ENCODE results near the gene GNA12. TPM values are rescaled to one million over a fixed set of nuclear protein-coding genes. Genes with fewer than 3 reads are reported as not detected.

The GNA12 gene
- polyA plus RNA-seq: 10 to 100 TPM in 2 of 4 donors, 1 to 10 TPM in 2; 3.4 to 27.2 (median 14.5) TPM
- long read RNA-seq, donor 1, full-length matches to known transcripts: 16 of 16 reads
- long read RNA-seq, donor 1, partial matches to known transcripts: 0 of 16 reads
- long read RNA-seq, donor 1, other reads (novel, unspliced or antisense): 0 of 16 reads
- long read RNA-seq, donor 2, full-length matches to known transcripts: 5 of 5 reads
- long read RNA-seq, donor 2, partial matches to known transcripts: 0 of 5 reads
- long read RNA-seq, donor 2, other reads (novel, unspliced or antisense): 0 of 5 reads
- long read RNA-seq, donor 3, full-length matches to known transcripts: 3 of 3 reads
- long read RNA-seq, donor 3, partial matches to known transcripts: 0 of 3 reads
- long read RNA-seq, donor 3, other reads (novel, unspliced or antisense): 0 of 3 reads
- long read RNA-seq, donor 4, full-length matches to known transcripts: 1 of 1 reads
- long read RNA-seq, donor 4, partial matches to known transcripts: 0 of 1 reads
- long read RNA-seq, donor 4, other reads (novel, unspliced or antisense): 0 of 1 reads
- long read RNA-seq, donor 5, full-length matches to known transcripts: 4 of 4 reads
- long read RNA-seq, donor 5, partial matches to known transcripts: 0 of 4 reads
- long read RNA-seq, donor 5, other reads (novel, unspliced or antisense): 0 of 4 reads
- long read RNA-seq, donor 6, full-length matches to known transcripts: 10 of 10 reads
- long read RNA-seq, donor 6, partial matches to known transcripts: 0 of 10 reads
- long read RNA-seq, donor 6, other reads (novel, unspliced or antisense): 0 of 10 reads
- long read RNA-seq, donor 7, full-length matches to known transcripts: 18 of 18 reads
- long read RNA-seq, donor 7, partial matches to known transcripts: 0 of 18 reads
- long read RNA-seq, donor 7, other reads (novel, unspliced or antisense): 0 of 18 reads
- long read RNA-seq, donor 8, full-length matches to known transcripts: 2 of 2 reads
- long read RNA-seq, donor 8, partial matches to known transcripts: 0 of 2 reads
- long read RNA-seq, donor 8, other reads (novel, unspliced or antisense): 0 of 2 reads
- long read RNA-seq, donor 9, full-length matches to known transcripts: 1 of 1 reads
- long read RNA-seq, donor 9, partial matches to known transcripts: 0 of 1 reads
- long read RNA-seq, donor 9, other reads (novel, unspliced or antisense): 0 of 1 reads
- long read RNA-seq, donor 10, full-length matches to known transcripts: 7 of 7 reads
- long read RNA-seq, donor 10, partial matches to known transcripts: 0 of 7 reads
- long read RNA-seq, donor 10, other reads (novel, unspliced or antisense): 0 of 7 reads

- peaks cover 2 to 25% (median 7%) of the 10 kb centered on the region in 3 donors for H3K4me1 ChIP-seq (ENCODE audit: control insufficient read depth in 3 of 3, insufficient read depth in 2 of 3, low read depth in 1 of 3, low read length in 2 of 3)
- no peaks in the 10 kb centered on the region for H3K27me3 ChIP-seq (ENCODE audit: control insufficient read depth in 3 of 3, insufficient read depth in 3 of 3, low read length in 3 of 3)
- H3K9me3 ChIP-seq (ENCODE audit: control insufficient read depth in 2 of 2, insufficient read depth in 1 of 2, low read depth in 1 of 2, low read length in 1 of 2): peaks cover 0 to 3% of the 10 kb centered on the region in 2 donors
- WGBS, 3 donors: 1% methylated on average over 56 to 79 of the region's 79 CpGs
- H3K27ac ChIP-seq (ENCODE audit: low read depth in 1 of 3, low read length in 2 of 3): peak within 1 kb of the TSS in 2 of 3 donors; percentile 74 to 91
- peak within 1 kb of the TSS; percentile 51 to 58 (median 57) for H3K4me3 ChIP-seq (ENCODE audit: low read depth in 1 of 3, low read length in 3 of 3)
- H3K36me3 ChIP-seq (ENCODE audit: control insufficient read depth in 3 of 3, insufficient read depth in 2 of 3, low read depth in 1 of 3, low read length in 3 of 3): peaks cover 0 to 22% (median 0%) of the 10 kb centered on the region in 3 donors
- FAIRE-seq (no peak), DNase-seq (peak; percentile 99 to 100)
Observed at GRCh38 chr7:2844153-2845033, at the start of gene GNA12. TSS of gene GNA12 (minus strand) at chr7:2844308. CDS start at chr7:2844161, 147 bp downstream.

DNA sequence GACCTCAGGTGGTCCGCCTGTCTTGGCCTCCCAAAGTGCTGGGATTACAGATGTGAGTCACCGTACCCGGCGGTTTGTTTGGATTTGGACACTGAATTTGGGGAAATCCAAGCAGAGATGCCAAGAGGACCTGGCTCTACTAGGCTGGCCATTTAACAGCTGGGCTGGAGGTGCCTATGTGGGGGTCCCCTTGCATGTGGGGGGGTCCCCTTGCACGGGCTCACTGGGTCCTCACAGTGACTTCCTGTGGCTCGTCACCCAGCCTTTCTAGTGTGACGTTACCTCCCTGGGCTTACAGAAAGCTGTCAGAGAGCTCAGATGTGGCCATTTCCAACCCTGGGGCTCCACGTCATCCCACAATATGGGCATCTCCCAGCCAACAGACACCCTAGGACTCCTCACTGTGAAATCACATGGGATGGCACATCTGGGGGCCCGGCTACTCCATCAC lies 49.3 kb upstream of the GNA12 start:
- Histone ChIP-seq H3K27me3 (ENCODE audit: control insufficient read depth in 3 of 3, insufficient read depth in 3 of 3, low read length in 3 of 3) (no peaks in the 10 kb centered on the region), H3K4me1 (ENCODE audit: control insufficient read depth in 3 of 3, insufficient read depth in 2 of 3, low read depth in 1 of 3, low read length in 2 of 3) (no peaks in the 10 kb centered on the region), H3K4me3 (ENCODE audit: low read depth in 1 of 3, low read length in 3 of 3) (no peak overlapping the region), H3K36me3 (ENCODE audit: control insufficient read depth in 3 of 3, insufficient read depth in 2 of 3, low read depth in 1 of 3, low read length in 3 of 3) (no peaks in the 10 kb centered on the region), H3K9me3 (ENCODE audit: control insufficient read depth in 2 of 2, insufficient read depth in 1 of 2, low read depth in 1 of 2, low read length in 1 of 2) (peaks cover 0 to 4% of the 10 kb centered on the region in 2 donors), H3K27ac (ENCODE audit: low read depth in 1 of 3, low read length in 2 of 3) (no peak overlapping the region)
- 65 to 73% (median 70%) methylated on average over 9 of the region's 9 CpGs for WGBS, 3 donors
- DNase-seq (no peak), FAIRE-seq (no peak)

GRCh38 chr7:2892549-2892948 lies 48.4 kb upstream of the GNA12 start:
- no peaks in the 10 kb centered on the region for H3K9me3 ChIP-seq (ENCODE audit: control insufficient read depth in 2 of 2, insufficient read depth in 1 of 2, low read depth in 1 of 2, low read length in 1 of 2)
- 52 to 59% (median 55%) methylated on average over 8 of the region's 8 CpGs for WGBS, 3 donors
- H3K27me3 ChIP-seq (ENCODE audit: control insufficient read depth in 3 of 3, insufficient read depth in 3 of 3, low read length in 3 of 3): no peaks in the 10 kb centered on the region
- no peaks in the 10 kb centered on the region for H3K4me1 ChIP-seq (ENCODE audit: control insufficient read depth in 3 of 3, insufficient read depth in 2 of 3, low read depth in 1 of 3, low read length in 2 of 3)
- no peak overlapping the region for H3K4me3 ChIP-seq (ENCODE audit: low read depth in 1 of 3, low read length in 3 of 3)
- H3K27ac ChIP-seq (ENCODE audit: low read depth in 1 of 3, low read length in 2 of 3): no peak overlapping the region
- DNase-seq (no peak), FAIRE-seq (no peak)
- H3K36me3 ChIP-seq (ENCODE audit: control insufficient read depth in 3 of 3, insufficient read depth in 2 of 3, low read depth in 1 of 3, low read length in 3 of 3): no peaks in the 10 kb centered on the region

GRCh38 chr7:2887816-2888215 lies 43.7 kb upstream of the GNA12 start:
- FAIRE-seq (no peak), DNase-seq (no peak)
- WGBS, 3 donors: 64 to 80% (median 66%) methylated on average over 7 of the region's 7 CpGs
- no peak overlapping the region for H3K27ac ChIP-seq (ENCODE audit: low read depth in 1 of 3, low read length in 2 of 3)
- H3K9me3 ChIP-seq (ENCODE audit: control insufficient read depth in 2 of 2, insufficient read depth in 1 of 2, low read depth in 1 of 2, low read length in 1 of 2): no peaks in the 10 kb centered on the region
- H3K4me3 ChIP-seq (ENCODE audit: low read depth in 1 of 3, low read length in 3 of 3): no peak overlapping the region
- no peaks in the 10 kb centered on the region for H3K27me3 ChIP-seq (ENCODE audit: control insufficient read depth in 3 of 3, insufficient read depth in 3 of 3, low read length in 3 of 3)
- no peaks in the 10 kb centered on the region for H3K4me1 ChIP-seq (ENCODE audit: control insufficient read depth in 3 of 3, insufficient read depth in 2 of 3, low read depth in 1 of 3, low read length in 2 of 3)
- H3K36me3 ChIP-seq (ENCODE audit: control insufficient read depth in 3 of 3, insufficient read depth in 2 of 3, low read depth in 1 of 3, low read length in 3 of 3): no peaks in the 10 kb centered on the region

DNA sequence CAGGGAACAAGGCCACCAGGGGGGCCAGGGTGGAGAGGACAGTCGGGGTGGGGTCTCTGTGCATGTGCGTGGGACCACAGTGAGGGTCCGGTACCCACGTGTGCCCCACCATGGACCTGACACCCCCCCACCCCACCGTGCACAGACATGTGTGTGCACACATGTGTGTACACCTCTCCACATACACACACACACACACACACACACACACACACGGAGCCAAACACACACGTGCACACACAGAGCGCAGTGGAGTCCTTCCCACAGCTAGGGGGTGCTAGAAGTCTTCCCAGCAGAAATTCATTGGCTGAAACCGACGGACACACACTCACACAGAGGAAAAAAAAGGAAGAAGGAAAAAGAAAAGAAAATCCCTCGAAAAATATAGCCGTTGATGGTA lies 42.8 kb upstream of the GNA12 start:
- 18 to 25% (median 20%) methylated on average over 12 of the region's 12 CpGs for WGBS, 3 donors
- Histone ChIP-seq H3K36me3 (ENCODE audit: control insufficient read depth in 3 of 3, insufficient read depth in 2 of 3, low read depth in 1 of 3, low read length in 3 of 3) (no peaks in the 10 kb centered on the region), H3K9me3 (ENCODE audit: control insufficient read depth in 2 of 2, insufficient read depth in 1 of 2, low read depth in 1 of 2, low read length in 1 of 2) (no peaks in the 10 kb centered on the region), H3K27me3 (ENCODE audit: control insufficient read depth in 3 of 3, insufficient read depth in 3 of 3, low read length in 3 of 3) (no peaks in the 10 kb centered on the region), H3K4me1 (ENCODE audit: control insufficient read depth in 3 of 3, insufficient read depth in 2 of 3, low read depth in 1 of 3, low read length in 2 of 3) (no peaks in the 10 kb centered on the region), H3K27ac (ENCODE audit: low read depth in 1 of 3, low read length in 2 of 3) (no peak overlapping the region), H3K4me3 (ENCODE audit: low read depth in 1 of 3, low read length in 3 of 3) (no peak overlapping the region)
- DNase-seq: peak; percentile 70 to 77
- FAIRE-seq: no peak

GRCh38 chr7:2886391-2886790 lies 42.3 kb upstream of the GNA12 start:
- FAIRE-seq (no peak), DNase-seq (no peak)
- Histone ChIP-seq H3K27me3 (ENCODE audit: control insufficient read depth in 3 of 3, insufficient read depth in 3 of 3, low read length in 3 of 3) (no peaks in the 10 kb centered on the region), H3K27ac (ENCODE audit: low read depth in 1 of 3, low read length in 2 of 3) (no peak overlapping the region), H3K4me3 (ENCODE audit: low read depth in 1 of 3, low read length in 3 of 3) (no peak overlapping the region), H3K36me3 (ENCODE audit: control insufficient read depth in 3 of 3, insufficient read depth in 2 of 3, low read depth in 1 of 3, low read length in 3 of 3) (no peaks in the 10 kb centered on the region), H3K9me3 (ENCODE audit: control insufficient read depth in 2 of 2, insufficient read depth in 1 of 2, low read depth in 1 of 2, low read length in 1 of 2) (no peaks in the 10 kb centered on the region), H3K4me1 (ENCODE audit: control insufficient read depth in 3 of 3, insufficient read depth in 2 of 3, low read depth in 1 of 3, low read length in 2 of 3) (no peaks in the 10 kb centered on the region)
- 65 to 84% (median 67%) methylated on average over 5 of the region's 5 CpGs for WGBS, 3 donors

GRCh38 chr7:2884161-2884560 lies 40.1 kb upstream of the GNA12 start:
- Histone ChIP-seq H3K9me3 (ENCODE audit: control insufficient read depth in 2 of 2, insufficient read depth in 1 of 2, low read depth in 1 of 2, low read length in 1 of 2) (no peaks in the 10 kb centered on the region), H3K4me3 (ENCODE audit: low read depth in 1 of 3, low read length in 3 of 3) (no peak overlapping the region), H3K4me1 (ENCODE audit: control insufficient read depth in 3 of 3, insufficient read depth in 2 of 3, low read depth in 1 of 3, low read length in 2 of 3) (no peaks in the 10 kb centered on the region), H3K27me3 (ENCODE audit: control insufficient read depth in 3 of 3, insufficient read depth in 3 of 3, low read length in 3 of 3) (no peaks in the 10 kb centered on the region), H3K27ac (ENCODE audit: low read depth in 1 of 3, low read length in 2 of 3) (no peak overlapping the region), H3K36me3 (ENCODE audit: control insufficient read depth in 3 of 3, insufficient read depth in 2 of 3, low read depth in 1 of 3, low read length in 3 of 3) (no peaks in the 10 kb centered on the region)
- 19 to 53% (median 29%) methylated on average over 9 of the region's 9 CpGs for WGBS, 3 donors
- FAIRE-seq: no peak
- DNase-seq: no peak
